Gastroesophageal sphincter (tissue), 3 donors: ENCODE measurements around the gene DUOXA1.

ENCODE experiments used
- CTCF ChIP-seq, 4 experiments: fragments of 200-600 bp in 2 of 4; fragments of 450-650 bp in 2 of 4; sonication (generic) in 1 of 4; IDR thresholded peaks; one replicate each; pipeline ENCODE4 v1.5.1; 2017 to 2019; ENCODE audit warnings: antibody characterized with exemption in 4 of 4, mild to moderate bottlenecking in 2 of 4, moderate library complexity in 2 of 4
- EP300 ChIP-seq: sonication (generic); formaldehyde crosslinking; IDR thresholded peaks from one replicate; pipeline ENCODE4 v1.6.1; 2017; ENCODE audit warnings: antibody characterized with exemption, mild to moderate bottlenecking
- POLR2A ChIP-seq, 2 donors: fragments of 450-650 bp; IDR thresholded peaks; one replicate each; pipeline ENCODE4 v1.6.1; 2017; ENCODE audit warnings: antibody characterized with exemption in 2 of 2, mild to moderate bottlenecking in 2 of 2, moderate library complexity in 1 of 2

DNA sequence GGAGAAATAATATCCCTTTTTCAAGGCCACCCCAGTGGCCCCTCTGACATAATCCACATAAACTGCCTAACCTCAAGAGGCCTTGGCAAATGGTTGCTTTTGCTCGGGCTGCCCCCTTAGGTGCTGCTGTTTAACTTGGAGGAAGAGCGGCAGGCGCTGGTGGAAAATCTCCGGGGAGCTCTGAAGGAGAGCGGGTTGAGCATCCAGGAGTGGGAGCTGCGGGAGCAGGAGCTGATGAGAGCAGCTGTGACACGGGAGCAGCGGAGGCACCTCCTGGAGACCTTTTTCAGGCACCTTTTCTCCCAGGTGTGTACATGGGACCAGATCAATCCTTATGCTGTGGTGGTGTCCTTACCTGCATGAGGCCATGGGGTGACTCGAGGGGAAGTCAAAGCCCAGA lies 15.1 kb upstream of the DUOXA1 start:
- TF ChIP-seq CTCF (IDR thresholded peaks at IDR 0.05) (no peak), POLR2A (IDR thresholded peaks at IDR 0.05) (no peak), EP300 (no peak)
